D721Med (cell line): ENCODE measurements around the gene IGLL5.

Experiments
- DNase-seq: peaks from one replicate; pipeline ENCODE4 v3.0.0; 2011; ENCODE audit warnings: low spot score; ENCODE audit not compliant: insufficient read length
- FAIRE-seq: peaks from 2 replicates; lab custom pipeline; 2011; peaks lifted over from hg19 to GRCh38; lab: Jason Lieb, UNC
- TF ChIP-seq, protein P1 (sequence below): IDR thresholded peaks from 2 replicates; pipeline ENCODE4 v1.5.1; 2012; ENCODE audit warnings: mild to moderate bottlenecking, control low read depth; ENCODE audit not compliant: insufficient read depth; ENCODE audit errors: missing control alignments

IGLL5 gene

DNA sequence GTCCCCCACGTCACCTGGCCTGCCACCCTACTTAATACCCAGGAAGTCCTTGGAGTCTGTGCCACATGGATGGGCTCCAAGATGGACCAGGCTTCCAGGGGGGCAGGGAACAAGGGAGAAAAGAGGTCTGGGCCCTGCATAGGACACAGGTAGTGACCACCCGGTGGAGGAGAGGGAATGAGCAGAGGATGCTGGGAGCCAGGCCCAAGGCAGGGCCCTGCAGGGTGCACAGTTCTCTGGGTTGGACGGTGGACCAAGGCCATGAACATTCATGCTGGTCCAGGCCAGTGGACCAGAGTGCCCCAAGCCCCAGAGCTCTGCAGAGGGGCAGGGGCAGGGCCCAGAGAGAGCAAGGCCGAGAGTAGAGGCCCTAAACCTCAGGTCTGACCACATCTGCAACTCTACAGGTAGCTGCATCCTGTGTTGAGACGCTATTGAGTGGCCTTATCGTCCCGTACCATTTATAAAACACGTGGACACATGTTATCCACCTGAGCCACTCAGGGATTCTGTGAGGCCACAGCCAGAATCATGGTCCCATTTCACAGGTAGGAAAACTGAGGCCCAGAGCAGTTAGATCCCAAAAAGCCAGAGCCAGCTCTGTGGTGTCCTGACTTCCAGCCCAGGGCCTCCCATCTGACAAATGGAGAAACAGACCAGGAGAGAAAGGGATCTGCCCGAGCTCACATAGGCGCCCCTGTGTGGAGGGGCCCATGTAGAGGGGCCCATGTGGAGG lies 46.4 kb downstream of the IGLL5 start:
- FAIRE-seq (no peak), DNase-seq (no peak)
- TF ChIP-seq, protein P1, sequence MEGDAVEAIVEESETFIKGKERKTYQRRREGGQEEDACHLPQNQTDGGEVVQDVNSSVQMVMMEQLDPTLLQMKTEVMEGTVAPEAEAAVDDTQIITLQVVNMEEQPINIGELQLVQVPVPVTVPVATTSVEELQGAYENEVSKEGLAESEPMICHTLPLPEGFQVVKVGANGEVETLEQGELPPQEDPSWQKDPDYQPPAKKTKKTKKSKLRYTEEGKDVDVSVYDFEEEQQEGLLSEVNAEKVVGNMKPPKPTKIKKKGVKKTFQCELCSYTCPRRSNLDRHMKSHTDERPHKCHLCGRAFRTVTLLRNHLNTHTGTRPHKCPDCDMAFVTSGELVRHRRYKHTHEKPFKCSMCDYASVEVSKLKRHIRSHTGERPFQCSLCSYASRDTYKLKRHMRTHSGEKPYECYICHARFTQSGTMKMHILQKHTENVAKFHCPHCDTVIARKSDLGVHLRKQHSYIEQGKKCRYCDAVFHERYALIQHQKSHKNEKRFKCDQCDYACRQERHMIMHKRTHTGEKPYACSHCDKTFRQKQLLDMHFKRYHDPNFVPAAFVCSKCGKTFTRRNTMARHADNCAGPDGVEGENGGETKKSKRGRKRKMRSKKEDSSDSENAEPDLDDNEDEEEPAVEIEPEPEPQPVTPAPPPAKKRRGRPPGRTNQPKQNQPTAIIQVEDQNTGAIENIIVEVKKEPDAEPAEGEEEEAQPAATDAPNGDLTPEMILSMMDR: no peak

DNA sequence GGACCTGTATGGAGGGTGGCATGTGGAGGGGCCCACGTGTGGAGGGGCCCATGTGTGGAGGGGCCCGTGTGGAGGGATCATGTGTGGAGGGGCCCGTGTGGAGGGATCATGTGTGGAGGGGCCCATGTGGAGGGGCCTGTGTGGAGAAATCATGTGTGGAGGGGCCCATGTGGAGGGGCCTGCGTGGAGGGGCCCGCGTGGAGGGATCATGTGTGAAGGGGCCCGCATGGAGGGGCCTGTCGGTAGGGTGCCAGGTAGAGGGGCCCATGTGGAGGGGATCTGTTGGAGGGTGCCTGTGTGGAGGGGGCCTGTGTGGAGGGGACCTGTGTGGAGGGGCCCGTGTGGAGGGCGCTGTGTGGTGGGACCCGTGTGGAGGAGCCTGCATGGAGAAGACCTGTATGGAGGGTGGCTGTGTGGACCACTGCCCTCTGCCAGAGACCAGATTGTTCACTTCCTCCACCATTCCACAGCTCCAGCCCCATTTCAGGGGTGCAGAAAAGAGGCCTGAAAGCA lies 47.0 kb downstream of the IGLL5 start:
- FAIRE-seq (no peak), DNase-seq (no peak)
- TF ChIP-seq, protein P1: no peak

DNA sequence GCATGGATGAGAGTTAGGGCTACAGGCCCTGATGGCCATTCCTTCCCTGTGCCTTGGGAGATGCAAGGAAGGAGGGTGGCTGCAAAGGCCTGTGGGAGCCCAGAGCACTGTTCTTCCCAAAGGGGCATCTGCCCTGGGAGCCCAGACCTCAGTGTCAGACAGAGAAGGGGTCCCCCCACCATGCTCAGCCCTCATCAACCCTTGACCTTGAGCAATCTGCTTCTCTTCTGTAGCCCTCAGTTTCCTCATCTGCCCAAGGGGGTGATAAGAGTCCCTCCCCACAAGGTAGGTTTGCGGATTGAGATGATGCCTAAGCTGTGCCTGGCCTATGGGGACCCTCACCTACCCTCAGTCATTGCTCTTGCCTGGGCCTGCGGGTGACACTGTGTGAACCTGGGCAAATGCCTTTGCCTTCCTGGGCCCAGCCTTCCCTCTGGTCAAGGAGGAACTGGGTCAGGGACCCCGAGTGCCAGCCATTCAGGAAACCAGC lies 47.5 kb downstream of the IGLL5 start:
- TF ChIP-seq, protein P1: no peak
- FAIRE-seq: no peak
- no peak for DNase-seq

DNA sequence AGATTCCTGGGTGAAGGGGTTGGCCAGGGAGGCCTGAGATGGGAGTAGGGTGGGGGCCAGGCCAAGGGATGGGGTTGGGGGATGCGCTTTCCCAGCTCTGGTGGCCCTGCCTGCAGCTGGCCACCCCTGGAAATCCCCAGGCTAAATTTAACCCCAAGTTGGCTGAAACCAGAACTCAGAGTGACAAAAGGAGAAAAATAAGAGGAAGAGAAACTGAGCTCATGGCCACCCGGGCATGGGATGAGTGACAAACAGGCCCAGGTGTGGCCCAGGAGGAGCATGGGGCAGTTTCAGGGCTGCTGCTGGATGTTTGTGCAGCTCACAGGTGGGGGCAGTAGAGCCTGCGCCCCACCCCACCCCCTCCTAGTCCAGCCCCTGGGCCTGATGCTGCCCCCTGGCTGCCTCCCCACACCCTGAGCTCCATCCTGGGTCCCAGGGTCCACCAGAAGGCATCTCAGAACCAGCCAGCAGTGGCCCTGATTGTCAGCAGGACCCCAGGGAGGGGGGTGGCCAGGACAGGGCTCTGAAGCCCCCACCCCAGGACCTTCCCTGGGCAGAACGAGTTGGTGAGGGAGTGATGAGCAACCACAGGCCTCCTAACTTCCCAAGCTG lies 48.0 kb downstream of the IGLL5 start:
- DNase-seq (no peak), FAIRE-seq (no peak)
- TF ChIP-seq, protein P1: no peak

DNA sequence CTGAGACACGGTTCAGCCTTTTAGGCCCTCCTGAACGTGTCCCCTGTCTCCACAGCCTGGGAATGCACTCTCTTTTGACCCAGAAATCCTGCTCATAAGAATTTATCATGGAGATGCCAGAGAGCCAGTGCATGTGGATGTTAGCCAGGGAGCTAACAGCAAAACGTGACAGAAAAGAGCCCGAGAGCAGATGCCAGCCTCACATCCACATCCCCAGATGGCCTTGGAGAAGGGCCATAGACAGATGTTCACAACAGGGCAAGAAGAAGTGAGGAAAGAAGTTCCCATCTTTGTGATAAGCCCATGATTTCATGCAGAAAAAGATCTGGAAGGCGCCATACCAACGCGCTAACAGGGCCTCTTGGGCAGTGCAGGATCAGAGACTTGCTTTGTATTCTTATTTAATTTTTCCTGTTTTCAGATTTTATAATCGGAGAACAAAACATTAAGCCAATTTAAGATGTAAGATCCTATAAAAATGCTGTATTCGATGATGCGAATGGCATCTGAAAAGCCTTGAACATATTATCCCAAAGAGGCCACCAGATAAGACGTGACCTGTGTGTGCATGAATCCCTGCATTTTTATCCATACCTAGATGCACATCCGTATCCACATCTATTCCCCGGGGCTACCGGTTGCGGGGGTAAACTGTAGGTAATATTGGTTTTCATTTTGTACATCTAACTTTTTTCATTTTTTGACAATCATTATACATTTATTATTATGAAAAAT lies 48.7 kb downstream of the IGLL5 start:
- TF ChIP-seq, protein P1: no peak
- no peak for FAIRE-seq
- DNase-seq: no peak

DNA sequence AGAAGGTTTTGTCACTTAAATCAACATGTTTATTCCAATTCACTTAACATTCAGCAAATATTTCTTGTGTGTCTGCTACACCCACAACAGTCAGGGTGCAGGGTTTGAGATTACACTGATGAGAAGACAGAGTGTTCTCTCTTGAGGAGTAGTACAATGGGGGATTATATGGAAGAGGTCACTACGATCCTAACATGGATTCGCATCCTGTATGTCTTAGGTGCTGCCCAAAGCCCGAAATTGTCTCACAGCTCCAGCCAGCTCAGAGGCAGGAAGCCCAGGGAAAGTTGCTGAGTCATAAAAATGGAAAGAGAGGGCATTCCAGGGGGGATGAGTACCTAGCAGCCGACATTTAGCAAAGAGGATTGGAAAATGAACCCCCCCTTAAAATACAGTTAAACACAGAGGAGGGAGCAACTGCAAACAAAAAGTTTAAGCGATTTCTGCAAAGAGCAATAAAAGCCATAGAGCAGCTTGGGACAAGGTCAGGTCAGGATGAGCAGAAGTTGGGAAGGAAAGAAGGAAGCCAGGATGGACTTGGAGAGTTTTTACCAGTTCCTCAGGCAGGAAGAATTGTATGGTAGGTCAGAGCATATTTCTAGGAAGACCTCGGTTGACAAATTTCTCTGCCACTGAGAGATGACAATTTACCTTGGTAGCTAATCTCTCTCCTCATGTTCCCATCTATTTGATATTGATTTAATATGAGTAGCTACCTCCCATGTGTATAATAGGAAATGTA lies 49.5 kb downstream of the IGLL5 start:
- FAIRE-seq: no peak
- TF ChIP-seq, protein P1: no peak

More for the DNA sequence above, 49.5 kb downstream of the IGLL5 start:
- DNase-seq: no peak
